Measurements from ENCODE around the gene PCDHA4.

The PCDHA4 gene

GRCh38 chr5:140855772-140856674 lies 49.2 kb downstream of the PCDHA4 start, which contains the start of gene PCDHA10:
Gene PCDHA10 (plus strand): TSS chr5:140855897. CDS start chr5:140856049, 152 bp downstream.
- no peak for DNase-seq (ENCODE audit: low read depth)

- no peak for DNase-seq (ENCODE audit: low read depth)
Observed at GRCh38 chr5:140857177-140857986, 50.5 kb downstream of the PCDHA4 start.

GRCh38 chr5:140857987-140858240 lies 51.0 kb downstream of the PCDHA4 start:
- DNase-seq (ENCODE audit: low read depth) = no peak

GRCh38 chr5:140862441-140863295 lies 55.8 kb downstream of the PCDHA4 start:
- DNase-seq (ENCODE audit: low read depth) = no peak

Data from activated T-helper 9 cell treated with anti-CD3 and anti-CD28 coated beads, Interleukin-2, amount 50 U/mL, for 16 hours (primary cell).